ENCODE data around the gene KIAA1328.

KIAA1328 gene

GRCh38 chr18:37006742-37007141, 177.8 kb downstream of the KIAA1328 start:
- DNase-seq (ENCODE audit: low read depth in 1 of 2, low spot score in 1 of 2), result no peak
- no peaks in the 10 kb centered on the region for H3K27me3 ChIP-seq (ENCODE audit: insufficient read depth, poor library complexity, severe bottlenecking)
- no peak overlapping the region for H3K4me3 ChIP-seq (replicated peaks; ENCODE audit: insufficient read depth, low read length)
- no peak overlapping the region for H3K27ac ChIP-seq (replicated peaks)
- TF ChIP-seq CTCF (IDR thresholded peaks at IDR 0.05; ENCODE audit: insufficient read depth, low read length), result no peak
- no peak for TF ChIP-seq POLR2AphosphoS5 (IDR thresholded peaks at IDR 0.05; ENCODE audit: low read depth)
- TF ChIP-seq GABPA (IDR thresholded peaks at IDR 0.05; ENCODE audit: low read depth), result no peak
- TF ChIP-seq REST (IDR thresholded peaks at IDR 0.05; ENCODE audit: insufficient replicate concordance, low read depth), result no peak
- no peak for TF ChIP-seq SPI1 (IDR thresholded peaks at IDR 0.05; ENCODE audit: borderline replicate concordance, low read depth)

GRCh38 chr18:37012452-37012851, 183.5 kb downstream of the KIAA1328 start:
- H3K27ac ChIP-seq (replicated peaks), result no peak overlapping the region
- no peak overlapping the region for H3K4me3 ChIP-seq (replicated peaks; ENCODE audit: insufficient read depth, low read length)
- TF ChIP-seq POLR2AphosphoS5 (IDR thresholded peaks at IDR 0.05; ENCODE audit: low read depth) (no peak), SPI1 (IDR thresholded peaks at IDR 0.05; ENCODE audit: borderline replicate concordance, low read depth) (no peak), REST (IDR thresholded peaks at IDR 0.05; ENCODE audit: insufficient replicate concordance, low read depth) (no peak), GABPA (IDR thresholded peaks at IDR 0.05; ENCODE audit: low read depth) (no peak), CTCF (IDR thresholded peaks at IDR 0.05; ENCODE audit: insufficient read depth, low read length) (no peak)
- DNase-seq (ENCODE audit: low read depth in 1 of 2, low spot score in 1 of 2), result no peak
- H3K27me3 ChIP-seq (ENCODE audit: insufficient read depth, poor library complexity, severe bottlenecking), result no peaks in the 10 kb centered on the region

- H3K27ac ChIP-seq (replicated peaks), result no peak overlapping the region
- DNase-seq (ENCODE audit: low read depth in 1 of 2, low spot score in 1 of 2), result no peak
- TF ChIP-seq SPI1 (IDR thresholded peaks at IDR 0.05; ENCODE audit: borderline replicate concordance, low read depth) (no peak), GABPA (IDR thresholded peaks at IDR 0.05; ENCODE audit: low read depth) (no peak), REST (IDR thresholded peaks at IDR 0.05; ENCODE audit: insufficient replicate concordance, low read depth) (no peak), POLR2AphosphoS5 (IDR thresholded peaks at IDR 0.05; ENCODE audit: low read depth) (no peak), CTCF (IDR thresholded peaks at IDR 0.05; ENCODE audit: insufficient read depth, low read length) (no peak)
- no peak overlapping the region for H3K4me3 ChIP-seq (replicated peaks; ENCODE audit: insufficient read depth, low read length)
- H3K27me3 ChIP-seq (ENCODE audit: insufficient read depth, poor library complexity, severe bottlenecking), result no peaks in the 10 kb centered on the region
Observed at GRCh38 chr18:37019157-37019827, 190.4 kb downstream of the KIAA1328 start.
